HG02642 (cell line): ENCODE data around the gene HIPK3.
"Not testable (repeated sequence)": the region's sequence is repeated elsewhere in the genome, so short reads cannot be mapped to it uniquely, and the experiment has no call there.

Source experiments
- ATAC-seq: cut with Tn5 transposase; IDR thresholded peaks from one replicate; pipeline ENCODE4 v1.9.1; 2021; ENCODE audit warnings: mild to moderate bottlenecking; ENCODE audit not compliant: unreplicated experiment, poor library complexity

HIPK3 gene

DNA sequence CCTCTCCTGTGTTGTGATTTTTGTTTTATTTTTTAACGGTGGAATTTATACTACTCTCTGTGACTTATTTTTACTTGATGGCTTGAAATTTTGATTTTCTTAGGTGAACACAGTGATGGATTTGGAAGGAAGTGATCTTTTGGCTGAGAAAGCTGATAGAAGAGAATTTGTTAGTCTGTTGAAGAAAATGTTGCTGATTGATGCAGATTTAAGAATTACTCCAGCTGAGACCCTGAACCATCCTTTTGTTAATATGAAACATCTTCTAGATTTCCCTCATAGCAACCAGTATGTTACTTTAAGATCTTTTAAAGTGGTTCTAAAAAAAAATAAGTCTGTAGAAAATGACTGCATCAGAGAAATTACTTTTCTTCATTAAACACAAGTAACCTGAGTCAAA, 82.1 kb downstream of the HIPK3 start:
- no peak for ATAC-seq

DNA sequence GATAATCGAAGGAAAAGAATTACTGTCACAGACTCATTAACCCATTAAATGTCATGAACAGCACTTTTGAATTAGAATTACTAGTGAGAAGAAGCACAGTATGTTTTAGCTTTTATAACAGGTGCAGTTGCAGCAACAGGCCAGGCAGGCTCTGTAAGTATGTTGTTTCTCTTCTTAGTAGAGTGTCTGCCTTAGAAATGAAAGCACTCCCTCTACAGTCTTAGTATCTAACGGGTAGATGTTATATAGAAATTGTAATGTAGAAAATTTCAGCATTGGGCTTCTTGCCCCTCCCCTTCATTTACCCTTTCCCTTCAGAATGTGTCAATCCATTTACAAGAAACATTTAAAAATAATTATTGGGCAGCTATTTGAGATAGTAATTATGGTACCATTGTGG, 87.4 kb downstream of the HIPK3 start:
- no peak for ATAC-seq

DNA sequence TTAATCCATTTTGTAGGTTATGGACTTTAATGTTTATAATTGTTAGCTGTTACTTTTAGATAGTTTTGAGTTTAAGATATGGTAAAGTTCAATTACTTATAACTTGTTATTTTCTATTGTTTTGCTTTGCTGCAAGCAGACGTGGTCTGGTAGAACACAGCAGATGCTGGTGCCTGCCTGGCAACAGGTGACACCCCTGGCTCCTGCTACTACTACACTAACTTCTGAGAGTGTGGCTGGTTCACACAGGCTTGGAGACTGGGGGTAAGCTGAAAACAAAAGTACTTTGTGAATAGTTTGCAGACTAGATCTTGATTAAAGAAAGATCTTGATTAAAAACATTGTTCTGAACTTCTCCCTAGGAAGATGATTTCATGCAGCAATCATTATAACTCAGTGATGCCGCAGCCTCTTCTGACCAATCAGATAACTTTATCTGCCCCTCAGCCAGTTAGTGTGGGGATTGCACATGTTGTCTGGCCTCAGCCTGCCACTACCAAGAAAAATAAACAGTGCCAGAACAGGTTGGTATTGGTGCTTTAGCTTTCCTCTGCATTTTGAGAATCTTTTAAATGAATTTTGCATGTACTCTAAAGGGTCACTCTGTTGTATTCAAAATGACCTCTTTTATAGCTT, 90.4 kb downstream of the HIPK3 start:
- ATAC-seq: peak; percentile 93

DNA sequence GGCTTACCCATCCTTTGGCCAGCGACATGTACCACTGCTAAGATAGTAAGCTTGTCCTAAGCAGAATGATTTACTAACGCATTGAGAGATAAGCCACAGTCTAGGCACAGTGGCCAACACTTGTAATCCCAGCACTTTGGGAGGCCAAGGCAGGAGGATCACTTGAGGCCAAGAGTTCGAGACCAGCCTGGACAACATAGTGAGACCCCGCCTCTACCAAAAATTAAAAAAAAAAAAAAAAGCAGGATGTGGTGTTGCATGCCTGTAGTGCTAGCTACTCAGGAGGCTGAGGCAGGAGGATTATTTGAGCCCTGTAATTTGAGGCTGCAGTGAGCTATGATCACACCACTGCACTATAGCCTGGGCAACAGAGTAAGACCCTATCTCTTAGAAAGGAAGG, 93.1 kb downstream of the HIPK3 start:
- ATAC-seq: no peak

GRCh38 chr11:33358150-33358831, 101.1 kb downstream of the HIPK3 start:
- ATAC-seq: no peak

- no peak for ATAC-seq
These were observed 103.5 kb downstream of the HIPK3 start for GRCh38 chr11:33360642-33361041.

GRCh38 chr11:33362051-33362910, 105.1 kb downstream of the HIPK3 start:
- ATAC-seq: no peak

- no peak for ATAC-seq
These were observed 109.7 kb downstream of the HIPK3 start for GRCh38 chr11:33366918-33367317.

DNA sequence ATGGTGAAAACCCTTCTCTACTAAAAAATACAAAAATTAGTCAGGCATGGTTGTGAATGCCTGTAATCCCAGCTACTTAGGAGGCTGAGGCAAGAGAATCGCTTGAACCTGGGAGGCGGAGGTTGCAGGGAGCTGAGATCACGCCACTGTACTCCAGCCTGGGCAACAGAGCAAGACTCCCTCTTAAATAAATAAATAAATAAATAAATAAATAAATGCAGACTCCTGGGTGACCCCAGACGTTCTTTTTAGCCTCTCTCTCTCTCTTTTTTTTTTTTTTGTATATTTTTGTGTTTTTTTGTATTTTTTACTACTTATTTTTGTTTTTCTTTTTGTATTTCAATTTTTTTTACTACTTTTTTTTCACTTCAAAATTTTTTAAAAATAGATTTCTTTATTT, 111.3 kb downstream of the HIPK3 start:
- not testable (repeated sequence) for ATAC-seq

DNA sequence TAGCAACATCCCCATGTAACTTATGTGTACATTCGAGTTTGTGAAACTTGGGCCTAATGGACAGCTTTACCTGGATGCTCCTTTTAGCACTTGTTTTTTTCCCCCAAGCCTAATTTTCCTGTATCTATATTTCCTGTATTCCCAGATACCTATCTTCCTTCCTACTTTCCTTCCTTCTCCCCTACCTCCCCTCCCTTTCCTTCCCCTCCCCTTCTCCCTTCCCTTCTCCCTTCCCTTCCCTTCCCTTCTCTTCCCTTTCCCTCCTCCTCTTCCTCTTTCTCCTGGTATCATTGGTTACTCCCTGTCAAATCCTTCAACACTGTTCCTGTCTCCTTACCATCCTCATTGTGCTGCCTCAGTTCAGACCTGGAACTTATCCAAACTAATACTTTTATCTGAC, 111.8 kb downstream of the HIPK3 start:
- ATAC-seq: no peak

DNA sequence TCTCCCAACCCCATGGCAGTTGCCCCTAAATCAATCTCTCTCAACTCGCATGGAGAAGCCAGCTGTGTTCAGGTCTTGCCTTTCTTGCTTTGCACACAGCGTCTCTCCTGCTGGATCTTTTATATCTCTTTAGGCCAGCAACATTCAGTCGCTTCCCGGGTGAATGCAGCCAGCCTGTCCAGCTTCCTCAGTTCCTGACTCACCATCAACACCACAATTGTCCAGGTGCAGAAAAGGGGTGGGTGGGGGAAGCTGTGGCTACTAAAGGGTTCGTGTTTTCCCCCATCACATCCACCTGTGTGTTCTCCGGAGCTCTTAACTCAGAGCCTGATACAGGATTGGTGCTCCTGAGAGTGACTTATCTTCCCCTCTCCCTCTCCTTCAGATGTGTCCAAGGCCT, 116.5 kb downstream of the HIPK3 start:
- ATAC-seq: no peak

GRCh38 chr11:33375236-33375635, 118.1 kb downstream of the HIPK3 start:
- ATAC-seq: no peak

- ATAC-seq: no peak
These were observed 118.6 kb downstream of the HIPK3 start, which contains the start of gene KIAA1549L for GRCh38 chr11:33375688-33376311. Gene KIAA1549L (plus strand): TSS chr11:33376108.

DNA sequence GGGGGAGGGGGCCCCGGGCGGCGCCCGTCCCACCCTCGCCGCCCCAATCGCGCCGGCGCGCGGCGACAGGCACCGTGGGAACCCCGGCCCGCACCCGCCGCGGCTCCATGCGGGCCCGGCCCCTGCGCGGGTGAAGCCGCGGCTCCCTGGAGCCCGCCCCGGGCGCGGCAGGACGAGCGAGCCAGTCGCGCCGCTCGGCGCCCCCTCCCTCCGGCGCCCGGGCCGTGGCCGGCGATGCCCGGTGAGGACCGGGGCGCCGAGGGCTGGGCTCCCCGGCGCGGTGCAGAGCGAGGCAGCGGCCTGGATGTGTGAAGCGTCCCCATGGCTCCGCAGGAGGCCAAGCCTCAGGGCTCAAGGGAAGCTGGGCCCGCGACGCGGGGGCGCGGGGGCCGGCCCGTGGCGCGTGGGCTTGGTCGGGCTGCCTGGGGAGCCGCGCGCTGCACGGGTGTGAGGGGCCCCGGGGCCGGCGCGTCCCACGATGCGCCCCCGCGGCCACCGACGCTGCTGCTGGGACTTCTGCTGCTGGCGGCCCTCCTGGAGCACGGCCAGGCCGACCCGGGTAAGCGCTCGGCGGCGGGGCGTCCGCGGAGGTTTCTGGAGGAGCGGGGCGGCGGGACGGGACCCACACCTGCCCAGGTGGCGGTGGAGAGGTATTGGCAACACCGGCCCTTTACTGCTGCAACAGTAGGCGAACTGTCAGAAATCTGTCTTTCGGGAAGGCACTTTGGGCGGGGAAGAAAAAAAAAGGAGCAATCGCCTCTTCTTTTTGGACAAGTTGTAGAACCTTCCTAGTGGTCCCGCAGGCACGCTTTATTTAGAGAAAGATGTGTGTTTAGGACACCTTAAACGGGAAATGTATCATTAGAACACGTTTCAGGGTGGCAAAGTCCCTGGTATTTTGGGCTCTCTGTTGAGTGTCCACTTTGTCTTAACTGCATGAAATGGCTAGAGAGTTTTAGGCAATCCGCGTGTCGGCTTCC, 119.4 kb downstream of the HIPK3 start:
- ATAC-seq: no peak

DNA sequence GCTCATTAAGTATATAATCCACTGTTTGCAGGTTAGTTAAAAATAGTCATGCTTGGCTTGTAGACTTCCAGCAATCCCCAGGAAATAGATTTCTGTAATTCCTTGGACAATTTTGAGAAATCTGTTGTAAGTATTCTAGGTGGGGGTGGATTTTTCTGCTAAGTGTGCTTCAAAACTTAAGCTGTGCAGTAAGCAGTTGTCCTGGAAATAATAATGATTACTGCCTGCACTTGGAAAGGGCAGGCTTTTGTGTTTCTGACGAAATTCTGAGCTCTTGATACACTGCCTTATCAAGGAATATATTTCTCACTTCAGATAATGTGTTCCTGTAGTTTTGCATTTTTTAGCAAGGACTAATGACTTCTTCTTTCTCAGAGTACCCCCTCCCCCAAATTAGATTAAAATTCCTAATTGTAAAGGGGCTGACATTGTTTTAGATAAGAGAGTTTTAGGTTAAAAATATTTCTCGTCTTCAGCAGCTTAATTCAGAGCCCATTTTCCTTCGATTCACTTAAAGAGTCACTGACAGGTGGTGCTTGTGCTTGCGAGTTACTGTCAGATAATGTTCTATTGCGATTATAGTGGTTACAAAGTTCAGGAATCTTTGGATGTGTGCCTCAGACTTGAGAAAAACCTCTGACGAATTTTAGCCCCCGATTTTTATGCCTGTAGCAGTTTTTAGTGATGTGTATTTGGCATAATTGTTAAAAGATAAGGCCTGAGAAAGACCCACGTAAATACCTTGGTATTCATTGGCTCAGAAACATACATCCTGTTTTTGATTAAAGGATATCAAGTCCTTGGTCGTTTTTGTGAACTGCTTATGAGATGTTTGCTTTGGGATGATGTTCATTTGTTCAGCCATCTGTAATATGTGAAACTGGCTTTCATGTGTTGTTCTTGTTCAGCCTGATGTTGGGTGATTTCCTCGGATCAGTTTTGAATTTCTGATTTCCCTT, 120.5 kb downstream of the HIPK3 start:
- no peak for ATAC-seq

- ATAC-seq: peak; percentile 66
These were observed 122.8 kb downstream of the HIPK3 start for GRCh38 chr11:33379947-33380346.

GRCh38 chr11:33383075-33383919, 126.1 kb downstream of the HIPK3 start:
- ATAC-seq: no peak

DNA sequence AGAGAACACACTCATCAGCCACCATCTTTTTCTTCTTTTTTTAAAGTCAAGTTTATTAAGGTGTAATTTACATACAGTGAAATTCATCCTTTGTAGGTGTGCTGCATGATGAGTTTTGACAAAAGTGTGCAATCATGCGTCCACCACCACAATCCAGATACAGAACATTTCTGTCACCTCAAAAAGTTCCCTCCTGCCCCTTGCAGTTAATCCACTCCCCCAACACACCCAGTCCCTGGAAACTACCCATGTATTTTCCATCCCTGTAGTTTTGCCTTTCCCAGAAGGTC, 126.7 kb downstream of the HIPK3 start:
- no peak for ATAC-seq
